ENCODE results near the gene ST7. TPM values are rescaled to one million over a fixed set of nuclear protein-coding genes. Genes with fewer than 3 reads are reported as not detected.

The ST7 gene
- total and polyA plus RNA-seq, 2 donors (not counting 1 experiment from before 2014, with no cell fraction given): 20.0 to 28.6 TPM

DNA sequence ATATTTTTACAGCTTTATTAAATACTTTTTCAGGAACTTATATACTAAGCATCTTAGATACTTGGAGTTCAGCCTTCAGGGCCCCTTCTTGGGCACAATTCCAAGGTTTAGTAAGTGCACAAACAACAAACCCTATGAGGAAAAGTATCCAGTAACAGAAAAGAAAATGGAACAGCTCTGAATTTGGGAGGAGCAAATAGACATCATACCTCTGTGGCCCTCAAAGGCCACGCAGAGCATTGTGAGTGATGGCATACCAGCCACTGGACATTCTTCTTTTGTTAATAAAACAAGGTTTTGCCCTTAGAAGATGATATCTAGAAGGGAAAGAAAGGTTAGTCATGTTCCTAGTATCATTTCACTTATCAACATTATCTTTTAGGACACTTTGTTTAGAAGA lies 46.0 kb downstream of the ST7 start:
- Histone ChIP-seq H3K9me3 (ENCODE audit: control insufficient read depth, insufficient read depth, low read depth, low read length) (no peaks in the 10 kb centered on the region), H2AFZ (ENCODE audit: low read length) (no peak overlapping the region), H3K27me3 (ENCODE audit: control insufficient read depth, insufficient read depth, low read length) (no peaks in the 10 kb centered on the region), H3K4me3 (replicated peaks in 1 of 4; ENCODE audit: control extremely low read depth in 1 of 4, insufficient read depth in 1 of 4, low read depth in 3 of 4, low read length in 4 of 4) (no peak overlapping the region), H3K9ac (ENCODE audit: insufficient read depth, low read length) (no peak overlapping the region), H3K36me3 (ENCODE audit: control insufficient read depth, insufficient read depth, low read length) (no peaks in the 10 kb centered on the region), H3K79me2 (ENCODE audit: control insufficient read depth, insufficient read depth, low read length) (no peaks in the 10 kb centered on the region), H3K4me2 (ENCODE audit: extremely low read depth, insufficient read depth, low read length) (no peak overlapping the region), H4K20me1 (ENCODE audit: control insufficient read depth, extremely low read depth, insufficient read depth, low read length) (no peaks in the 10 kb centered on the region), H3K4me1 (ENCODE audit: control insufficient read depth, extremely low read depth, insufficient read depth, low read length) (no peaks in the 10 kb centered on the region), H3K27ac (ENCODE audit: insufficient read depth, low read length) (no peak overlapping the region)
- TF ChIP-seq, protein P1, sequence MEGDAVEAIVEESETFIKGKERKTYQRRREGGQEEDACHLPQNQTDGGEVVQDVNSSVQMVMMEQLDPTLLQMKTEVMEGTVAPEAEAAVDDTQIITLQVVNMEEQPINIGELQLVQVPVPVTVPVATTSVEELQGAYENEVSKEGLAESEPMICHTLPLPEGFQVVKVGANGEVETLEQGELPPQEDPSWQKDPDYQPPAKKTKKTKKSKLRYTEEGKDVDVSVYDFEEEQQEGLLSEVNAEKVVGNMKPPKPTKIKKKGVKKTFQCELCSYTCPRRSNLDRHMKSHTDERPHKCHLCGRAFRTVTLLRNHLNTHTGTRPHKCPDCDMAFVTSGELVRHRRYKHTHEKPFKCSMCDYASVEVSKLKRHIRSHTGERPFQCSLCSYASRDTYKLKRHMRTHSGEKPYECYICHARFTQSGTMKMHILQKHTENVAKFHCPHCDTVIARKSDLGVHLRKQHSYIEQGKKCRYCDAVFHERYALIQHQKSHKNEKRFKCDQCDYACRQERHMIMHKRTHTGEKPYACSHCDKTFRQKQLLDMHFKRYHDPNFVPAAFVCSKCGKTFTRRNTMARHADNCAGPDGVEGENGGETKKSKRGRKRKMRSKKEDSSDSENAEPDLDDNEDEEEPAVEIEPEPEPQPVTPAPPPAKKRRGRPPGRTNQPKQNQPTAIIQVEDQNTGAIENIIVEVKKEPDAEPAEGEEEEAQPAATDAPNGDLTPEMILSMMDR (conservative IDR thresholded peaks at IDR 0.05 in 1 of 2, IDR thresholded peaks at IDR 0.05 in 1 of 2; ENCODE audit: low read depth in 1 of 2, low read length in 2 of 2): no peak
- TF ChIP-seq EZH2 (IDR thresholded peaks at IDR 0.05; ENCODE audit: low read length, missing control alignments): no peak
- peak; percentile 36 to 60 for DNase-seq (ENCODE audit: low read depth in 2 of 2)

DNA sequence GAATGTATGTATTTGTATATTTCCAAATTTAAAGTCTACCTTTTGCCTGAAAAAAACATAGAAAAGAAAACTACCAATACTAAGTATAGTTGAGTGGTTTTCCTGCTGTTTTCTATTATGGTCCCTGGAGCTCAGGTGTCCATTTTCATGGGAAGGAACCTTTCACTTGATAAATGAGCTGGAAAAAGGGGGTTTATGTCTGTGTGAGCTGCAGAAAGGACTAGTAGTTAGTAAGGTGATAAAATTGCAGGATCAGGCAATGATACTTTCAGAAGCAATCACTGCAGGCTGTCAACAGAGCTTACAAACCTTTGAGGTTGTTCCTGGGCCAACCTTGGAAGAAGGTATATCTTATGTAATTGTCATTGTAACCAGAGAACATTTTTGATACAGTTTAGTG lies 48.0 kb downstream of the ST7 start:
- H3K9ac ChIP-seq (ENCODE audit: insufficient read depth, low read length): no peak overlapping the region
- no peak overlapping the region for H3K4me3 ChIP-seq (replicated peaks in 1 of 4; ENCODE audit: control extremely low read depth in 1 of 4, insufficient read depth in 1 of 4, low read depth in 3 of 4, low read length in 4 of 4)
- H3K9me3 ChIP-seq (ENCODE audit: control insufficient read depth, insufficient read depth, low read depth, low read length): no peaks in the 10 kb centered on the region
- no peaks in the 10 kb centered on the region for H3K4me1 ChIP-seq (ENCODE audit: control insufficient read depth, extremely low read depth, insufficient read depth, low read length)
- no peak overlapping the region for H3K4me2 ChIP-seq (ENCODE audit: extremely low read depth, insufficient read depth, low read length)
- H3K36me3 ChIP-seq (ENCODE audit: control insufficient read depth, insufficient read depth, low read length): no peaks in the 10 kb centered on the region
- H3K27ac ChIP-seq (ENCODE audit: insufficient read depth, low read length): no peak overlapping the region
- TF ChIP-seq EZH2 (IDR thresholded peaks at IDR 0.05; ENCODE audit: low read length, missing control alignments): no peak
- TF ChIP-seq, protein P1 (conservative IDR thresholded peaks at IDR 0.05 in 1 of 2, IDR thresholded peaks at IDR 0.05 in 1 of 2; ENCODE audit: low read depth in 1 of 2, low read length in 2 of 2): no peak
- no peak overlapping the region for H2AFZ ChIP-seq (ENCODE audit: low read length)
- DNase-seq (ENCODE audit: low read depth in 2 of 2): no peak
- no peaks in the 10 kb centered on the region for H4K20me1 ChIP-seq (ENCODE audit: control insufficient read depth, extremely low read depth, insufficient read depth, low read length)
- no peaks in the 10 kb centered on the region for H3K79me2 ChIP-seq (ENCODE audit: control insufficient read depth, insufficient read depth, low read length)
- no peaks in the 10 kb centered on the region for H3K27me3 ChIP-seq (ENCODE audit: control insufficient read depth, insufficient read depth, low read length)

DNA sequence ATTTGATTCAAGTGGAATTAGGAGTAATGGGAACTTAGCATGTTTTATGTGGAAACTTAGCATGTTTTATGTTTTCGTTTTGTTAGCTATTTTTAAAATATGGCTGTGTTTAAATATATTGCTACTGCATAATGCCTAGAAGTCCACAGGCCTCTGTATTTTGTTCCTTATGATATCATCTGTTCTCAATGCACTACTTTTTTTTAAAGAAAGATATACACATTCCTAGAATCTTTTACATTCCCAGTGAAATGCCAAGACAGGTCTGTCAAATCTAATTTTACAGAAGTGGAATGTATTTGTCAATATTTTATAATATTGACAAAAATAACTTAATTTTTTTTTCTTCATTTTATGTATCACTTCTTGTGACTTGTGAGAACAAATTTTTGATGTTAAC lies 51.6 kb downstream of the ST7 start:
- Histone ChIP-seq H3K4me2 (ENCODE audit: extremely low read depth, insufficient read depth, low read length) (no peak overlapping the region), H3K36me3 (ENCODE audit: control insufficient read depth, insufficient read depth, low read length) (no peaks in the 10 kb centered on the region), H3K27ac (ENCODE audit: insufficient read depth, low read length) (no peak overlapping the region), H3K4me1 (ENCODE audit: control insufficient read depth, extremely low read depth, insufficient read depth, low read length) (no peaks in the 10 kb centered on the region), H3K4me3 (replicated peaks in 1 of 4; ENCODE audit: control extremely low read depth in 1 of 4, insufficient read depth in 1 of 4, low read depth in 3 of 4, low read length in 4 of 4) (no peak overlapping the region), H3K79me2 (ENCODE audit: control insufficient read depth, insufficient read depth, low read length) (no peaks in the 10 kb centered on the region), H3K27me3 (ENCODE audit: control insufficient read depth, insufficient read depth, low read length) (no peaks in the 10 kb centered on the region), H2AFZ (ENCODE audit: low read length) (no peak overlapping the region), H3K9me3 (ENCODE audit: control insufficient read depth, insufficient read depth, low read depth, low read length) (no peaks in the 10 kb centered on the region), H3K9ac (ENCODE audit: insufficient read depth, low read length) (no peak overlapping the region), H4K20me1 (ENCODE audit: control insufficient read depth, extremely low read depth, insufficient read depth, low read length) (no peaks in the 10 kb centered on the region)
- TF ChIP-seq EZH2 (IDR thresholded peaks at IDR 0.05; ENCODE audit: low read length, missing control alignments): no peak
- TF ChIP-seq, protein P1 (conservative IDR thresholded peaks at IDR 0.05 in 1 of 2, IDR thresholded peaks at IDR 0.05 in 1 of 2; ENCODE audit: low read depth in 1 of 2, low read length in 2 of 2): no peak
- DNase-seq (ENCODE audit: low read depth in 2 of 2): peak in 1 of 2 donors; percentile 61

Data from fibroblast of lung (primary cell).